ENCODE measurements around the gene KLHL33.

KLHL33 gene

GRCh38 chr14:20416223-20416622, 19.7 kb downstream of the KLHL33 start:
- H3K9me3 ChIP-seq = no peaks in the 10 kb centered on the region
- TF ChIP-seq CTCF (IDR thresholded peaks at IDR 0.05) = no peak
- H3K27me3 ChIP-seq = no peaks in the 10 kb centered on the region
- H3K4me1 ChIP-seq = peaks cover 0 to 15% (median 10%) of the 10 kb centered on the region in 4 donors
- DNase-seq = no peak
- no peak overlapping the region for H3K4me3 ChIP-seq
- no peaks in the 10 kb centered on the region for H3K36me3 ChIP-seq
- no peak overlapping the region for H3K27ac ChIP-seq
- intact Hi-C loops (cut with DNase I; ENCODE audit: low total_unique reads) = loop anchor here (5.0 kb wide), 1 partner anchor 36 kb away; the partner anchor contains the start of gene OSGEP

GRCh38 chr14:20415782-20416206, 20.2 kb downstream of the KLHL33 start:
- Histone ChIP-seq H3K27me3 (no peaks in the 10 kb centered on the region), H3K27ac (no peak overlapping the region), H3K4me1 (peaks cover 0 to 19% (median 12%) of the 10 kb centered on the region in 4 donors), H3K36me3 (no peaks in the 10 kb centered on the region), H3K4me3 (no peak overlapping the region), H3K9me3 (no peaks in the 10 kb centered on the region)
- TF ChIP-seq CTCF (IDR thresholded peaks at IDR 0.05) = peak; percentile 53 to 60
- intact Hi-C loops (cut with DNase I; ENCODE audit: low total_unique reads) = loop anchor here (5.0 kb wide), 1 partner anchor 37 kb away; the partner anchor contains the start of gene OSGEP
- peak in 1 of 2 donors; percentile 28 for DNase-seq

- TF ChIP-seq CTCF (IDR thresholded peaks at IDR 0.05) = no peak
- intact Hi-C loops (cut with DNase I; ENCODE audit: low total_unique reads) = loop anchor here (1.0 to 5.0 kb wide), 3 partner anchors 49 to 269 kb away; partner anchors contain the start of genes PIP4P1 and RNASE4
- Histone ChIP-seq H3K27me3 (no peaks in the 10 kb centered on the region), H3K4me1 (peaks cover 0 to 19% (median 12%) of the 10 kb centered on the region in 4 donors), H3K9me3 (no peaks in the 10 kb centered on the region), H3K4me3 (peak overlapping the region; percentile 75 to 91), H3K36me3 (peaks cover 0 to under 1% (median 0%) of the 10 kb centered on the region in 3 donors), H3K27ac (peak overlapping the region; percentile 94)
- DNase-seq = no peak
Observed at GRCh38 chr14:20413744-20414082, 22.3 kb downstream of the KLHL33 start.

- H3K36me3 ChIP-seq = peaks cover under 1 to 6% (median 3%) of the 10 kb centered on the region in 3 donors
- H3K27ac ChIP-seq = peak within 1 kb of the TSS; percentile 94
- no peaks in the 10 kb centered on the region for H3K27me3 ChIP-seq
- peak in 1 of 2 experiments; percentile 8 for TF ChIP-seq CTCF (IDR thresholded peaks at IDR 0.05)
- intact Hi-C loops (cut with DNase I; ENCODE audit: low total_unique reads) = loop anchor here (1.0 to 5.0 kb wide), 3 partner anchors 49 to 269 kb away; partner anchors contain the start of genes PIP4P1 and RNASE4
- DNase-seq = peak; percentile 92 to 94
- H3K4me3 ChIP-seq = peak within 1 kb of the TSS; percentile 75 to 91
- no peaks in the 10 kb centered on the region for H3K9me3 ChIP-seq
- peaks cover 0 to 19% (median 12%) of the 10 kb centered on the region in 4 donors for H3K4me1 ChIP-seq
Observed at GRCh38 chr14:20412876-20413743, 22.9 kb downstream of the KLHL33 start, which contains the start of gene TEP1. Gene TEP1, minus strand, starts transcription at chr14:20413501. Its CDS starts 5,062 bp downstream, at chr14:20408439.

- H3K36me3 ChIP-seq = peaks cover 7 to 13% (median 10%) of the 10 kb centered on the region in 3 donors
- H3K27ac ChIP-seq = peak overlapping the region; percentile 94
- no peak for TF ChIP-seq CTCF (IDR thresholded peaks at IDR 0.05)
- no peak for DNase-seq
- no peaks in the 10 kb centered on the region for H3K27me3 ChIP-seq
- intact Hi-C loops (cut with DNase I; ENCODE audit: low total_unique reads) = loop anchor here (5.0 kb wide), 2 partner anchors 50 to 270 kb away; partner anchors contain the start of genes PIP4P1 and RNASE4
- H3K4me3 ChIP-seq = peak overlapping the region; percentile 75 to 91
- H3K4me1 ChIP-seq = peaks cover 0 to 19% (median 12%) of the 10 kb centered on the region in 4 donors
- no peaks in the 10 kb centered on the region for H3K9me3 ChIP-seq
Observed at GRCh38 chr14:20412411-20412810, 23.6 kb downstream of the KLHL33 start.
